ENCODE measurements around the gene HIVEP3.

- TF ChIP-seq POLR2A (IDR thresholded peaks at IDR 0.05) (no peak), CTCF (IDR thresholded peaks at IDR 0.05) (no peak)
These were observed 126.3 kb downstream of the HIVEP3 start for GRCh38 chr1:41792485-41792770.
